ENCODE measurements around the gene KCNH1.

GRCh38 chr1:211082824-211083223, 51.1 kb downstream of the KCNH1 start:
- TF ChIP-seq CTCF (conservative IDR thresholded peaks at IDR 0.05) (no peak), ZFX (IDR thresholded peaks at IDR 0.05) (no peak)
